Skeletal muscle tissue (tissue), 4 donors: Measurements from ENCODE around the gene SVIL. TPM values are rescaled to one million over a fixed set of nuclear protein-coding genes. Genes with fewer than 3 reads are reported as not detected.
"Not testable (repeated sequence)": the region's sequence is repeated elsewhere in the genome, so short reads cannot be mapped to it uniquely, and the experiment has no call there.

ENCODE experiments used
- H3K27ac ChIP-seq: one replicate; pipeline ENCODE4 v1.7.0; 2013; ENCODE audit warnings: mild to moderate bottlenecking, low read depth, low read length, inconsistent platforms
- H3K27me3 ChIP-seq, 3 donors: one replicate each; pipeline ENCODE4 v1.7.0; 2013; ENCODE audit warnings: low read length in 3 of 3; ENCODE audit not compliant: control insufficient read depth in 3 of 3, insufficient read depth in 3 of 3
- H3K36me3 ChIP-seq, 3 donors: one replicate each; pipeline ENCODE4 v1.7.0; 2013; ENCODE audit warnings: low read length in 3 of 3; ENCODE audit not compliant: control insufficient read depth in 3 of 3, insufficient read depth in 3 of 3
- H3K4me1 ChIP-seq, 3 donors: one replicate each; pipeline ENCODE4 v1.7.0; 2013; ENCODE audit warnings: low read length in 3 of 3, mild to moderate bottlenecking in 3 of 3; ENCODE audit not compliant: control insufficient read depth in 3 of 3, insufficient read depth in 3 of 3
- H3K4me3 ChIP-seq, 3 donors: one replicate each; pipeline ENCODE4 v1.7.0; 2013; ENCODE audit warnings: low read length in 3 of 3
- H3K9ac ChIP-seq, 3 donors: one replicate each; pipeline ENCODE4 v1.7.0; 2013; ENCODE audit warnings: low read length in 3 of 3, mild to moderate bottlenecking in 3 of 3, moderate library complexity in 2 of 3, low read depth in 1 of 3
- H3K9me3 ChIP-seq, 3 donors: one replicate each; pipeline ENCODE4 v1.7.0; 2013; ENCODE audit warnings: low read length in 3 of 3; ENCODE audit not compliant: control insufficient read depth in 3 of 3
- total RNA-seq: library from RNA; depleted of rRNA; stranded (reverse); fragments of >200 nt; gene quantifications from one replicate; pipeline ENCODE4 v1.2.3, GENCODE V29; 2014
- donor health status: Osteomylitis.

The SVIL gene
- total RNA-seq, 1 donor from 2014 or later, result 153 TPM

DNA sequence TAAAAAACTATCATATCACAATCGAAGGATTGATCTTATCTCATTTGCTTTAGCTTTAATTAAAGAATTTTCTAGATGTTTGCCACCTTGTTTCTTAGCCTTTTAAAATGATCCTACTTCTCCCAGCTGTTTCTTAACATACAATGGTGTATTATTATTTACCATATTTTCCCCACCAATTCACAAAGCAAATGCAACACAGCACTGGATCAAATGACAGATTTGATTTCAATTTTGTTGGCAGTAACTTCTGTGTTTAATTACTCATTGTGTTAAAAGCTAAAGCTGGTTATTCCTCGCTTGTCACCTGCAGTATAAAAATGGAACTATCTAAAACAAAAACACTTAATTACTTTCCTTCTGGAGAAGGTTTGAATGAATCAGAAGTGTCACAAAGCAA, 19.6 kb downstream of the SVIL start:
- Histone ChIP-seq H3K36me3 (peaks cover 0 to 6% (median 0%) of the 10 kb centered on the region in 3 donors), H3K9ac (no peak overlapping the region), H3K27ac (no peak overlapping the region), H3K27me3 (no peaks in the 10 kb centered on the region), H3K4me1 (peaks cover 48 to 57% (median 51%) of the 10 kb centered on the region in 3 donors), H3K9me3 (no peaks in the 10 kb centered on the region), H3K4me3 (no peak overlapping the region)

DNA sequence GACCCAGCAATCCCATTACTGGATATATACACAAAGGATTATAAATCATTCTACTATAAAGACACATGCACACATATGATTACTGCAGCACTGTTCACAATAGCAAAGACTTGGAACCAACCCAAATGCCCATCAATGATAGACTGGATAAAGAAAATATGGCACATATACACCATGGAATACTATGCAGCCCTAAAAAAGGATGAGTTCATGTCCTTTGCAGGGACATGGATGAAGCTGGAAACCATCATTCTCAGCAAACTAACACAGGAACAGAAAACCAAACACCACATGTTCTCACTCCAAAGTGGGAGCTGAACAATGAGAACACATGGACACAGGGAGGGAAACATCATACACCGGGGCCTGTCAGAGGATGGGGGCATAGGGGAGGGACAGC, 20.5 kb downstream of the SVIL start:
- H3K27ac ChIP-seq, H3K27me3 ChIP-seq: not testable (repeated sequence)
- peaks cover 52 to 63% (median 58%) of the 10 kb centered on the region in 3 donors for H3K4me1 ChIP-seq

GRCh38 chr10:29613791-29614190, 21.0 kb downstream of the SVIL start:
- H3K4me3 ChIP-seq, result no peak overlapping the region
- no peak overlapping the region for H3K9ac ChIP-seq
- H3K4me1 ChIP-seq, result peaks cover 52 to 64% (median 58%) of the 10 kb centered on the region in 3 donors
- H3K9me3 ChIP-seq, result no peaks in the 10 kb centered on the region
- H3K27ac ChIP-seq, result no peak overlapping the region
- peaks cover 3 to 6% (median 4%) of the 10 kb centered on the region in 3 donors for H3K36me3 ChIP-seq
- no peaks in the 10 kb centered on the region for H3K27me3 ChIP-seq

More for the DNA sequence above, 20.5 kb downstream of the SVIL start:
- not testable (repeated sequence) for H3K36me3 ChIP-seq, H3K4me3 ChIP-seq, H3K9ac ChIP-seq, H3K9me3 ChIP-seq

- no peaks in the 10 kb centered on the region for H3K27me3 ChIP-seq
- peaks cover 3 to 6% (median 4%) of the 10 kb centered on the region in 3 donors for H3K36me3 ChIP-seq
- H3K9ac ChIP-seq, result no peak overlapping the region
- H3K4me3 ChIP-seq, result no peak overlapping the region
- peaks cover 52 to 64% (median 58%) of the 10 kb centered on the region in 3 donors for H3K4me1 ChIP-seq
- H3K27ac ChIP-seq, result no peak overlapping the region
- no peaks in the 10 kb centered on the region for H3K9me3 ChIP-seq
Observed at GRCh38 chr10:29613196-29613595, 21.6 kb downstream of the SVIL start.

DNA sequence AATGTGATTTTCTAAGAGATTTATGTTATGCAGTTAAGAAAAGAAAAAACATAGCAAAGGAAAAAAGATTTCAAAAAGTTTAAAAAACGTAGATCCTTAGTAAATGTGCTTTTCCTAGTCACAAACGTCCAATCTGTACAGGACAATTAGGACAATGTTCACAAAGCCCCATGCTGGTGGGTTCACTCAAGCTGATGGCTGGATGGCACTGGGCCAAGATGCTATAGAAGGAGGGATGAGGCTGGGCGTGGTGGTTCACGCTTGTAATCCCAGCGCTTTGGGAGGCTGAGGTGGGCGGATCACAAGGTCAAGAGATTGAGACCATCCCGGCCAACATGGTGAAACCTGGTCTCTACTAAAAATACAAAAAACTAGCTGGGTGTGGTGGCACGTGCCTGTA, 22.1 kb downstream of the SVIL start:
- no peaks in the 10 kb centered on the region for H3K27me3 ChIP-seq
- no peak overlapping the region for H3K9ac ChIP-seq
- H3K27ac ChIP-seq, result peak overlapping the region; percentile 55
- H3K36me3 ChIP-seq, result peaks cover 3 to 6% (median 4%) of the 10 kb centered on the region in 3 donors
- no peak overlapping the region for H3K4me3 ChIP-seq
- H3K4me1 ChIP-seq, result peaks cover 53 to 64% (median 58%) of the 10 kb centered on the region in 3 donors
- H3K9me3 ChIP-seq, result no peaks in the 10 kb centered on the region

DNA sequence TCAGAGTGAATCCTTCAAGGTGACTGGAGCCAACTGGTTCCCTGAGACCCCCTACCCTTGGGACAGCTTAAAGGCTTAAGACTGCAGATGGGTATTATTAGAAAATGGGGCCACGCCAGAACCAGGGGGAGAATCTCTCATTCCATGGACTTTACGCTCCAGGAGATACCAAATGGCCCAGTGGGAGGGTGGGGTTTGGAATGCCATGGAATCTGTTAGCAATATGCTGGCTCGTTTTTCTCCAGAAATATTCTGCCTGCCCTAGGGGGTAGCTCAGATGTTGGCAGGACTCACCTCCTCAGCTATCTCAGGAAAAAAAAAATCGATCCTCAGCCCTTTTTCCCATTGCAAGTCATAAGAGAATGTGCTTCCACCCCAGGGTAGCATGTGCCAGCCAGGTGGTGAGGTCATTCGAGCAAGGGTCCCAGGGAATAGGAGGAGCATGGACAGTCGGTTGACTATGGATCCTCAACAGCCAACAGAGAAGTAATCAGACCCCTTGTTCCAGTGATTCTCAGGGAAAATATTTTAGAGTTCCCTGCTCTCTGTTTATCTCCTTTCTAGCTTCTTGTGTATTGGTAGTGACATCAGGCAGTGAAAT, 22.9 kb downstream of the SVIL start:
- Histone ChIP-seq H3K4me3 (peak overlapping the region in 2 of 3 donors; percentile 7 to 20), H3K27ac (peak overlapping the region; percentile 55), H3K9ac (peak overlapping the region in 1 of 3 donors; percentile 52), H3K9me3 (no peaks in the 10 kb centered on the region), H3K4me1 (peaks cover 57 to 69% (median 63%) of the 10 kb centered on the region in 3 donors), H3K27me3 (no peaks in the 10 kb centered on the region), H3K36me3 (peaks cover 3 to 6% (median 4%) of the 10 kb centered on the region in 3 donors)

GRCh38 chr10:29610876-29611647, 23.7 kb downstream of the SVIL start:
- Histone ChIP-seq H3K4me1 (peaks cover 58 to 66% (median 64%) of the 10 kb centered on the region in 3 donors), H3K27ac (peak overlapping the region; percentile 55), H3K9ac (peak overlapping the region in 1 of 3 donors; percentile 52), H3K4me3 (peak overlapping the region in 2 of 3 donors; percentile 7 to 12), H3K27me3 (no peaks in the 10 kb centered on the region), H3K36me3 (peaks cover 3 to 6% (median 4%) of the 10 kb centered on the region in 3 donors), H3K9me3 (no peaks in the 10 kb centered on the region)

DNA sequence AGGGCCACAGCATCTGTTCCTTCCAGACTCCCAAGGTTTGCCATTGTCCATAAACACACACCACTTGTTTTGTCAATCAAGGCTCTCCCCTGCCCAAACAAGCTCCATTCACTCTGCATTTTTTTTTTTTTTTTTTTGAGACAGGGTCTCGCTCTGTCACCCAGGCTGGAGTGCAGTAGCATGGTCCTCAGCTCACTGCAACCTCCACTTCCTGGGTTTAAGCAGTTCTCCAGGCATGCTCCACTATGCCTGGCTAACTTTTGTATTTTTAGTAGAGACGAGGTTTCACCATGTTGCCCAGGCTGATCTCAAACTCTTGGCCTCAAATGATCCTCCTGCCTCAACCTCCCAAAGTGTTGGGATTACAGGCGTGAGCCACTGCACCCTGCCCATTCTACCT, 24.4 kb downstream of the SVIL start:
- not testable (repeated sequence) for H3K27me3 ChIP-seq, H3K36me3 ChIP-seq, H3K9me3 ChIP-seq
- H3K9ac ChIP-seq, result peak overlapping the region in 2 of 3 donors; percentile 30 to 51
- H3K4me3 ChIP-seq, result peak overlapping the region; percentile 1 to 24 (median 12)
- H3K27ac ChIP-seq, result peak overlapping the region; percentile 55
- peaks cover 58 to 65% (median 63%) of the 10 kb centered on the region in 3 donors for H3K4me1 ChIP-seq

DNA sequence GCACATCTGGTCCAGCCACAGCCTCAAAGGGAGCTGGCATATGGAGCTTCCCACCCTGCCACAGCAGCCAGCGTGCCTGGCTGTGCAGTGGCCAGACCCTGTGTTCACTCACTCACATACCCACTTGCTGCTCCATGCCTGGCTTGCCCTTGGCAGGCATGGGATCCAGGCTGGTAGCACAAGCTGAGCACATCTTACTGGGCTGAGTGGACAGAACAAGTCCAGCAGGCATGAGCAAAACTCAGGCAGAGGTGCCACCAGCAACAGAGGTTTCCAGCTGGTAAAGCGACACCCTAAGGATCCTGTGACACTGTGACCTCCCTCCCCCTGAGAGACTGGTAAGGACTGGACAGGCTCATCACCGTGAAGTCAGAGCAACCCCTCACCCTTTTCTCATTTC, 25.1 kb downstream of the SVIL start:
- Histone ChIP-seq H3K4me3 (peak overlapping the region in 1 of 3 donors; percentile 46), H3K9me3 (no peaks in the 10 kb centered on the region), H3K4me1 (peaks cover 65 to 69% (median 69%) of the 10 kb centered on the region in 3 donors), H3K9ac (peak overlapping the region in 2 of 3 donors; percentile 30 to 66), H3K36me3 (peaks cover 3 to 4% (median 3%) of the 10 kb centered on the region in 3 donors), H3K27me3 (no peaks in the 10 kb centered on the region), H3K27ac (peak overlapping the region; percentile 55)
